Effector memory CD8-positive, alpha-beta T cell (primary cell): ENCODE measurements around the gene KAZALD1.
"Not testable (repeated sequence)": the region's sequence is repeated elsewhere in the genome, so short reads cannot be mapped to it uniquely, and the experiment has no call there.

ENCODE experiments used
- ATAC-seq: fragments of 150-1000 bp; cut with Tn5 transposase; replicated peaks from 2 replicates; pipeline ENCODE4 v1.10.0; 2021; ENCODE audit warnings: mild to moderate bottlenecking, moderate library complexity
- DNase-seq, 3 experiments: peaks; one replicate each; pipeline ENCODE4 v3.0.0; 2021
- H3K27ac Mint-ChIP-seq, 2 donors: one replicate each; pipeline ENCODE4 v1.8.0; 2022; ENCODE audit warnings: mild to moderate bottlenecking in 2 of 2, mixed read lengths in 2 of 2, moderate library complexity in 2 of 2
- H3K27me3 Mint-ChIP-seq, 2 donors: one replicate each; pipeline ENCODE4 v1.8.0; 2022; ENCODE audit warnings: mixed read lengths in 2 of 2
- H3K36me3 Mint-ChIP-seq: one replicate; pipeline ENCODE4 v1.8.0; 2022; ENCODE audit warnings: mild to moderate bottlenecking, moderate library complexity, mixed read lengths; ENCODE audit not compliant: insufficient read depth
- H3K4me1 Mint-ChIP-seq, 2 donors: one replicate each; pipeline ENCODE4 v1.8.0; 2022; ENCODE audit warnings: low read depth in 2 of 2, mixed read lengths in 2 of 2
- H3K4me3 Mint-ChIP-seq, 2 donors: one replicate each; pipeline ENCODE4 v1.8.0; 2022; ENCODE audit warnings: mild to moderate bottlenecking in 2 of 2, mixed read lengths in 2 of 2, moderate library complexity in 2 of 2
- H3K9me3 Mint-ChIP-seq, 2 donors: one replicate each; pipeline ENCODE4 v1.8.0; 2022; ENCODE audit warnings: mixed read lengths in 2 of 2

Gene KAZALD1

GRCh38 chr10:101033276-101033675 lies 28.5 kb upstream of the KAZALD1 start:
- ATAC-seq = no peak
- peaks cover 0 to 11% of the 10 kb centered on the region in 2 donors for H3K27me3 Mint-ChIP-seq
- peaks cover 34% of the 10 kb centered on the region for H3K36me3 Mint-ChIP-seq
- H3K27ac Mint-ChIP-seq = peak overlapping the region; percentile 93 to 99
- no peak for DNase-seq
- H3K4me1 Mint-ChIP-seq = peaks cover 20 to 24% of the 10 kb centered on the region in 2 donors
- peak overlapping the region; percentile 15 to 89 for H3K4me3 Mint-ChIP-seq
- H3K9me3 Mint-ChIP-seq = no peaks in the 10 kb centered on the region

GRCh38 chr10:101034404-101034803 lies 27.4 kb upstream of the KAZALD1 start:
- Mint-ChIP-seq H3K4me1 (peaks cover 20 to 24% of the 10 kb centered on the region in 2 donors), H3K36me3 (peaks cover 38% of the 10 kb centered on the region), H3K27ac (peak overlapping the region in 1 of 2 donors; percentile 35)
- not testable (repeated sequence) for ATAC-seq, H3K4me3 Mint-ChIP-seq, H3K27me3 Mint-ChIP-seq, H3K9me3 Mint-ChIP-seq, DNase-seq

- H3K27me3 Mint-ChIP-seq = no peaks in the 10 kb centered on the region
- no peak overlapping the region for H3K4me3 Mint-ChIP-seq
- no peaks in the 10 kb centered on the region for H3K9me3 Mint-ChIP-seq
- H3K4me1 Mint-ChIP-seq = peaks cover 20 to 24% of the 10 kb centered on the region in 2 donors
- H3K27ac Mint-ChIP-seq = no peak overlapping the region
- peaks cover 38% of the 10 kb centered on the region for H3K36me3 Mint-ChIP-seq
- ATAC-seq = no peak
- no peak for DNase-seq
Observed at GRCh38 chr10:101035314-101035713, 26.5 kb upstream of the KAZALD1 start.

GRCh38 chr10:101035916-101036702 lies 25.7 kb upstream of the KAZALD1 start:
- peaks cover 38% of the 10 kb centered on the region for H3K36me3 Mint-ChIP-seq
- H3K9me3 Mint-ChIP-seq = no peaks in the 10 kb centered on the region
- peaks cover 18 to 22% of the 10 kb centered on the region in 2 donors for H3K4me1 Mint-ChIP-seq
- H3K4me3 Mint-ChIP-seq = no peak overlapping the region
- ATAC-seq (no peak), DNase-seq (no peak)
- peak overlapping the region in 1 of 2 donors; percentile 8 for H3K27ac Mint-ChIP-seq
- H3K27me3 Mint-ChIP-seq = no peaks in the 10 kb centered on the region

GRCh38 chr10:101036726-101037125 lies 25.1 kb upstream of the KAZALD1 start:
- no peak overlapping the region for H3K27ac Mint-ChIP-seq

GRCh38 chr10:101038484-101038883 lies 23.3 kb upstream of the KAZALD1 start:
- no peak overlapping the region for H3K4me3 Mint-ChIP-seq
- H3K9me3 Mint-ChIP-seq = no peaks in the 10 kb centered on the region
- H3K4me1 Mint-ChIP-seq = peaks cover 23 to 25% of the 10 kb centered on the region in 2 donors
- no peak overlapping the region for H3K27ac Mint-ChIP-seq
- no peak for DNase-seq
- H3K27me3 Mint-ChIP-seq = no peaks in the 10 kb centered on the region
- no peak for ATAC-seq
- H3K36me3 Mint-ChIP-seq = peaks cover 39% of the 10 kb centered on the region

More at GRCh38 chr10:101036726-101037125, 25.1 kb upstream of the KAZALD1 start:
- peaks cover 36% of the 10 kb centered on the region for H3K36me3 Mint-ChIP-seq
- no peaks in the 10 kb centered on the region for H3K27me3 Mint-ChIP-seq
- DNase-seq (no peak), ATAC-seq (no peak)
- H3K9me3 Mint-ChIP-seq = no peaks in the 10 kb centered on the region
- H3K4me1 Mint-ChIP-seq = peaks cover 19 to 21% of the 10 kb centered on the region in 2 donors
- H3K4me3 Mint-ChIP-seq = no peak overlapping the region

- ATAC-seq = no peak
Observed at GRCh38 chr10:101040061-101040460, 21.7 kb upstream of the KAZALD1 start.

GRCh38 chr10:101040851-101041250 lies 20.9 kb upstream of the KAZALD1 start:
- Mint-ChIP-seq H3K4me1 (peaks cover 23% of the 10 kb centered on the region in 2 donors), H3K27me3 (no peaks in the 10 kb centered on the region), H3K27ac (no peak overlapping the region), H3K36me3 (peaks cover 33% of the 10 kb centered on the region), H3K4me3 (no peak overlapping the region), H3K9me3 (no peaks in the 10 kb centered on the region)
- ATAC-seq (no peak), DNase-seq (no peak)

More at GRCh38 chr10:101040061-101040460, 21.7 kb upstream of the KAZALD1 start:
- Mint-ChIP-seq H3K9me3 (no peaks in the 10 kb centered on the region), H3K36me3 (peaks cover 35% of the 10 kb centered on the region), H3K4me3 (no peak overlapping the region), H3K27ac (no peak overlapping the region), H3K4me1 (peaks cover 23% of the 10 kb centered on the region in 2 donors), H3K27me3 (no peaks in the 10 kb centered on the region)
- DNase-seq = no peak

- H3K36me3 Mint-ChIP-seq = peaks cover 29% of the 10 kb centered on the region
- DNase-seq (peak; percentile 71 to 78 (median 77)), ATAC-seq (peak; percentile 88)
- H3K27ac Mint-ChIP-seq = no peak overlapping the region
- no peaks in the 10 kb centered on the region for H3K9me3 Mint-ChIP-seq
- H3K4me3 Mint-ChIP-seq = no peak overlapping the region
- H3K4me1 Mint-ChIP-seq = peaks cover 23% of the 10 kb centered on the region in 2 donors
- H3K27me3 Mint-ChIP-seq = peaks cover 0 to 2% of the 10 kb centered on the region in 2 donors
Observed at GRCh38 chr10:101041252-101041761, 20.5 kb upstream of the KAZALD1 start.

GRCh38 chr10:101042118-101042517 lies 19.7 kb upstream of the KAZALD1 start:
- no peaks in the 10 kb centered on the region for H3K9me3 Mint-ChIP-seq
- H3K36me3 Mint-ChIP-seq = peaks cover 25% of the 10 kb centered on the region
- H3K4me1 Mint-ChIP-seq = peaks cover 23% of the 10 kb centered on the region in 2 donors
- peaks cover 5 to 10% of the 10 kb centered on the region in 2 donors for H3K27me3 Mint-ChIP-seq
- peak overlapping the region; percentile 98 to 99 for H3K4me3 Mint-ChIP-seq
- ATAC-seq = no peak
- no peak for DNase-seq
- peak overlapping the region; percentile 92 to 98 for H3K27ac Mint-ChIP-seq

- H3K9me3 Mint-ChIP-seq = no peaks in the 10 kb centered on the region
- peak; percentile 80 for ATAC-seq
- peak; percentile 61 to 69 (median 68) for DNase-seq
- peak overlapping the region; percentile 92 to 98 for H3K27ac Mint-ChIP-seq
- H3K36me3 Mint-ChIP-seq = peaks cover 21% of the 10 kb centered on the region
- H3K4me3 Mint-ChIP-seq = peak overlapping the region; percentile 98 to 99
- H3K27me3 Mint-ChIP-seq = peaks cover 10 to 17% of the 10 kb centered on the region in 2 donors
- H3K4me1 Mint-ChIP-seq = peaks cover 23% of the 10 kb centered on the region in 2 donors
Observed at GRCh38 chr10:101042667-101043362, 19.0 kb upstream of the KAZALD1 start.

- ATAC-seq = no peak
- no peaks in the 10 kb centered on the region for H3K9me3 Mint-ChIP-seq
Observed at GRCh38 chr10:101043363-101043707, 18.5 kb upstream of the KAZALD1 start.

GRCh38 chr10:101044117-101044516 lies 17.7 kb upstream of the KAZALD1 start:
- Mint-ChIP-seq H3K9me3 (no peaks in the 10 kb centered on the region), H3K4me1 (peaks cover 24 to 28% of the 10 kb centered on the region in 2 donors), H3K4me3 (no peak overlapping the region), H3K27me3 (peaks cover 23 to 30% of the 10 kb centered on the region in 2 donors), H3K27ac (no peak overlapping the region), H3K36me3 (peaks cover 12% of the 10 kb centered on the region)
- DNase-seq = no peak
- ATAC-seq = no peak

More at GRCh38 chr10:101043363-101043707, 18.5 kb upstream of the KAZALD1 start:
- peak overlapping the region; percentile 92 to 98 for H3K27ac Mint-ChIP-seq
- peaks cover 23 to 24% of the 10 kb centered on the region in 2 donors for H3K4me1 Mint-ChIP-seq
- peaks cover 16% of the 10 kb centered on the region for H3K36me3 Mint-ChIP-seq
- DNase-seq = no peak
- H3K4me3 Mint-ChIP-seq = peak overlapping the region; percentile 98 to 99
- peaks cover 15 to 22% of the 10 kb centered on the region in 2 donors for H3K27me3 Mint-ChIP-seq
